NCI-H1105 treated with DMSO at 0.1 percent for 48 hours (cell line): Measurements from ENCODE around the gene TBC1D8.

Source experiments
- DNase-seq: peaks from one replicate; lab custom pipeline; 2025; lab: John Stamatoyannopoulos, UW

The TBC1D8 gene

GRCh38 chr2:100976645-100977391 lies 174.4 kb downstream of the TBC1D8 start:
- DNase-seq, result no peak

- no peak for DNase-seq
These were observed 175.1 kb downstream of the TBC1D8 start for GRCh38 chr2:100976061-100976460.

DNA sequence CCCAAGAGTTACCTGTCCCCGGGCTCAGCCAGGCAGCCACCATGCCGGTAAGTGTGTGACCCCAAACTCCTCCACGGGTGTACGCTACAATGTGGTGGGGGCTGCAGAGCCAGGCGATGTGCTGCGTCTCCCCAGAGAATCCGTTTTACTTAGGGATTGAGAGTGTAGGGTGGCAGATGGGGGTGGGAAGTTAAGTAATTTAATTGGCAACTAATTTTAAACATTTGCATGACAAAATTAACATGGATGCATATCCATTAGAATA lies 175.7 kb downstream of the TBC1D8 start:
- no peak for DNase-seq

DNA sequence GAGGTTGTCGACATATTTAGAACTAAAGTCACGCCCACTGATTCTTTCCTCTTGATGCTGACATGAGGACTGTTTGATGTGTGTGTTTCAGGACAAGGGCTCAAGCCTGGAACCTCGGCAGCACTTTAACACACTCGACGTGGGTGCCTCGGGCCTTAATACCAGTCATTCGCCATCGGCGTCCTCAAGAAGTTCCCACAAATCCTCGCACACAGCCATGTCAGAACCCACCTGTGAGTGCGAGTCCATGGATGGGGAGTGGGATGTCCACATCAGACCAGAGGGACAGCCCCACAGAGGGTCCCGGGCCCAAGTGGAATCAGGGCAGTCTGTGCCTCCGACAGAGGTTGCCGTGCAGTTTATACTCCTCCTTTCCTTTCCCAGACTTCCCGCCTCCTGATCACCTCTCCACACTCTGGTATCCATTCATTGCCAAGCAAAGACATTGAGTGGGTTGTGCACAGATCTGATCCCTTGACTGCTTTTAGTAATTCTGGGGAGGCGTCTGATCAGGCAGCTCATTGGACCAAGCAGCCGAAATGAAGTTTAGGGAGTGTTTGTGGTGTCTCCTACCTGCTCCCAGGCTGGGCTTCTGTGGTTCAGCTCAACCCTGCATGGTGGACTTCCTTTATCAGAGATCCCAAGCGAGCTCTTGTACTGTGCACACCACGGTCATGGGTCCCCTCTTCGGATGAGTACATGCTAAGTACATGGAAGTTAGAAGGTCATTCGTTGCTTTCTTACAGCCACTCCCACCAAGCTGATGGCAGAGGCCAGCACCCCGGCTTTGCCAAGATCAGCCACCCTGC lies 176.3 kb downstream of the TBC1D8 start:
- DNase-seq, result no peak

- DNase-seq, result no peak
These were observed 178.7 kb downstream of the TBC1D8 start for GRCh38 chr2:100972452-100972851.

DNA sequence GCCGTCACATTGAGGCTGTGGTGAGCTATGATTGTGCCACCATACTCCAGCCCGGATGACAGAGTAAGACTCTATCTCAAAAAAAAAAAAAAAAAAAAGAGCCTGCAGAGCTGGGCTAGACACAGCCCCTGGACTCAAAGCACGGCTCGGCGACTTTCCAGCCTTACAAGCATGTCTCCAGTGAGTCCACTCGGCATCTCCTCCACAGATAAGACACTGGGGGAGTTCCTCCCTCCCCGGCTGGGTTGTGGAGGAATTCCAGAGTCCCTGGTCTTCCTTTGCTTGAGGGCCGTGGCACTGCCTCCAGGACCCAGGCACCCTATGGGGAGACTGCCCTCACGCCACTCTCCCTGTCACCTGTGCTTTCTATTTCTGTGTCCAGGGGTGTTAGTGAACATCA lies 180.0 kb downstream of the TBC1D8 start:
- no peak for DNase-seq

DNA sequence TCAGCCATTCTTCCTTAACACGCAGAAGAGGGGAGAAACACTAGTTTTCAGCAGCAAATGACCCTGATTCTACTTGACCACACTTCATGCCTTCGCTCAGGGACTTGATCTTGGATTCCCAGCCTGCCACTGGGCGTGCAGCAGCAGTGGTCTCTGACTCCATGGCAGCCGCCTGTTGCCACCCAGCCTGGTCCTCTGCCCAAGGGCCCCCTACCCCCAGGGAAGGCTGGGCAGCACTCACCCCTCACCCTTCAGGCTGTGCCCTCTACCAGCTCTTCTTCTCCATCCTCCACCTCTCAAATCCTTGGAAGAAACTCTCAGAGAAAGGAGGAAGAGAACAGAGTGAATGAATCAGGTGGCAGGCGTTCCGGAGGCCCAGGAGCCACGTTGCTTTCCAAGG lies 181.2 kb downstream of the TBC1D8 start:
- DNase-seq, result no peak

- DNase-seq, result no peak
These were observed 182.7 kb downstream of the TBC1D8 start for GRCh38 chr2:100968146-100969145.

DNA sequence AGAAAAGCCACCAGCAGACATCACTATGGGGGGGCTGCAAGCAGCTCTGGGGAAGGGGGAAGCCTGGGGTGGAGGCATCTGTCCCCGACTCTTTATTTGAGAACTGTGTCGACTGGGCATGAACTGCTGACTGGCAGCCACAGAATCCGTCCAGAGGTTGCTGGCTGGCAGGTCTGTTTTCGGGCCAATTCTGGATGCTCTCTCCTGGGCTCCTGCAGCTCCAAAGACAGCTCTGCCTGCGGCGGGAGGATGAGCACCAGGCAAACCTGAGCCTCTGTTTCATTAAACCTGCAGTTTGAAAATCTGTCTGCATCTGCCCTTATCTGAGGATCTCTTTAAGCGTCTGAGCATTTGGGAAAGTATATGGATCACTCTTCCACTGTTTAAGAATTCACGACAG lies 183.5 kb downstream of the TBC1D8 start:
- DNase-seq, result no peak

- DNase-seq, result no peak
These were observed 185.6 kb downstream of the TBC1D8 start for GRCh38 chr2:100965596-100965995.

GRCh38 chr2:100964681-100965169 lies 186.5 kb downstream of the TBC1D8 start:
- DNase-seq, result no peak

DNA sequence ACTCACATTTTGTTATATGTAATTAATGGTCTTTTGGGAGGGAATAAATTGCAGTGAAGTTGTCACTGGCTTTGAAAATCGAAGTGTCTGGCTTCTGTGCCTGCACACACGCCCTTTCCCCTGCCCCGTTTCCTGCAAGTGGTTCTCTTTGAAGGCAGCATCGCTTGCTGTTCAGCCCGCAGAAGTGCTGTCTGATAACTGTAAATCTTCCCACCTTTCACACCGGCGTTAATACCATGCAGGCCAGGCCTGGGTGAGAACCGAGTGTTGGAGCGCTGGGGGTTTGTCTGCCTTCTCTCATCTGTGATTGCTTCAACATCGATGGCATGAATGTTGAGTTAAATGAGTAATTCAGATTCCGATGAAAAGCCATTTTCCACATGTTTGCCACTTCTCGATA lies 187.0 kb downstream of the TBC1D8 start:
- DNase-seq, result no peak

GRCh38 chr2:100963026-100963375 lies 188.2 kb downstream of the TBC1D8 start:
- DNase-seq, result no peak

GRCh38 chr2:100962366-100963025 lies 188.7 kb downstream of the TBC1D8 start:
- DNase-seq, result no peak

- no peak for DNase-seq
These were observed 190.5 kb downstream of the TBC1D8 start for GRCh38 chr2:100960688-100961087.

DNA sequence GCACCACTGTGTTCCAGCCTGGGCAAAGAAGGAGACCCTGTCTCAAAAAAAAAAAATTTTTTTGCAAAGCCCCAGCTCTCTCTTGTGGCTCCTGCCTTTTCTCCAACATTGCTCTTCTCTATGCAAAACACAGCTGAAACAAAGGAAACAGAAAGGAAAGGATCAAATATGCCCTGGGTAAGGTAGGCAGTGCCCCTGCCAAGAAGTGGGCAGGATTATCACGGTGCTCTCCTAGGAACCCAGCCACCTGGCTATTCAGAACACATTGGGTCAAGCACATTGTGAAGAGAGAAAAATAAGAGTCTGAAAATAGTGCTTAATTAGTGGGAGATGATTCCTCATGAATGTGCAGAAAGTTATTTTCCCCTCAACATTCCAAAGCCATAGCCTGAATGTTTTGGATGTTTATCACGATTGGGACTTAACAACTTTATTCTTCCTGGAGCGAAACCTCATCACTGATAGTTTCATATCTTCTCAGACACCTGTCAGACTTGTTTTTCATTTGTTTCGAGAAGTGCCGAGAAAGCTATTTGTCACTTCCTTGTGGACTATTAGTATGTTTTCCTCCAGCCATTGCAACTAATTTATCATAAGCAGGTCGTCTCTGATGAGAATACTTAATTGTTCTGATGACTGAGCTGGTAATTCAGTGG lies 191.8 kb downstream of the TBC1D8 start:
- no peak for DNase-seq

DNA sequence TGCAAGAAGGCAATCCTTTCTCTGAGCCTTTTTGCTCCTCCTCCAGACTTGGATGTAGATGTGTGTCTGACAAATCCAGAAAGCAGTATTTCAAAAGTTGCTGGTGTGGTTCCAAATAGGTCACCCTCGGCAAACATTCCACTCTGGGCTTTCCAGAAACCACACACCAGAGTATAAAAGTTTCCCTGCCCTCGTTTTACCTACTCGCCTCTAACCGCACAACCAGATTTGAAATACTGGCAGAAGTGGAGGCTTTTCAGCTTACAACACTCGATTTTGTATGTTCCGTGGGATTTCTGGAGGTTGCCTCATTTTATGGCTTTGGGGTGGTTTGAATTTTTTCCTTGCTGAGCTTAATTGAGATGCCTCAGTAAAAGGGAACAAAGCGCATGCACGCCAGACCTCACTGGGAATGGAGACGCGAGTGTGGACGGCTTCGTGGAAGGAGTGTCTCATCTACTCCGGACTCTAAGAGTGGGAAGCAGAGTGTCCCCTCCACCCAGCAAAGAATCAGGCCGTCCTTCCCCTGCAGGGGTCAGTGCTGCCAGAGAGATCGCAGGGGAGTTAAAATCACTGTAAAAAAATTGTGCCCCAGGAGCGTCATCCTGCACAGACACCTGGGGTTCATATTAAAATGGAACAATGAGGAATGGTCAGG lies 193.1 kb downstream of the TBC1D8 start:
- DNase-seq, result no peak
